HEK293 (cell line): ENCODE data around the gene SLC16A11.

Experiments
- CTCF ChIA-PET: fragments of 350-600 bp; formaldehyde crosslinking; extraction: SDS; loops from one replicate; lab custom pipeline; 2021; ENCODE audit warnings: antibody characterized with exemption; lab: Yijun Ruan, JAX
- POLR2A ChIA-PET: fragments of 300-600 bp; formaldehyde crosslinking; extraction: SDS; loops from one replicate; lab custom pipeline; 2020; ENCODE audit warnings: antibody characterized with exemption, inconsistent platforms; lab: Yijun Ruan, JAX
- H3K27ac ChIP-seq: fragments of 200-500 bp; sonication (Bioruptor generic); 2 replicates; pipeline ENCODE4 v1.5.1; 2014; ENCODE audit warnings: low read depth, low read length, control low read depth, inconsistent platforms; ENCODE audit errors: extremely low read depth
- H3K36me3 ChIP-seq, 2 experiments: fragments of 200-500 bp in 1 of 2; sonication (Bioruptor generic) in 1 of 2; 1 replicate in 1 of 2; 2 replicates in 1 of 2; pipeline ENCODE4 v1.5.1; 2014 to 2017; ENCODE audit warnings: inconsistent platforms in 2 of 2, low read length in 2 of 2; ENCODE audit not compliant: control insufficient read depth in 2 of 2, insufficient read depth in 1 of 2
- H3K4me1 ChIP-seq: fragments of 200-500 bp; sonication (Bioruptor generic); 2 replicates; pipeline ENCODE4 v1.5.1; 2014; ENCODE audit warnings: mild to moderate bottlenecking, low read length, inconsistent platforms; ENCODE audit not compliant: control insufficient read depth, insufficient read depth
- H3K4me3 ChIP-seq: 2 replicates; pipeline ENCODE4 v1.5.1; 2011; ENCODE audit warnings: low read depth, mild to moderate bottlenecking, control low read depth, low read length, moderate library complexity
- H3K9me3 ChIP-seq: fragments of 200-500 bp; sonication (Bioruptor generic); 2 replicates; pipeline ENCODE4 v1.5.1; 2014; ENCODE audit warnings: low read depth, low read length, inconsistent platforms; ENCODE audit not compliant: control insufficient read depth, insufficient read depth
- ELK4 ChIP-seq: IDR thresholded peaks from 2 replicates; pipeline ENCODE4 v1.6.1; 2011; ENCODE audit warnings: mild to moderate bottlenecking, low read depth, low read length, borderline replicate concordance
- GLI2 ChIP-seq: fragments of 450-650 bp; formaldehyde crosslinking; IDR thresholded peaks from 2 replicates; pipeline ENCODE4; 2017; ENCODE audit warnings: missing biosample characterization, missing genetic modification characterization, low read depth, borderline replicate concordance
- GLIS1 ChIP-seq: fragments of 450-650 bp; formaldehyde crosslinking; IDR thresholded peaks from 2 replicates; pipeline ENCODE4 v1.5.1; 2016; ENCODE audit warnings: missing biosample characterization, missing genetic modification characterization
- GLIS2 ChIP-seq: fragments of 450-650 bp; formaldehyde crosslinking; IDR thresholded peaks from 2 replicates; pipeline ENCODE4 v1.5.1; 2016; ENCODE audit warnings: missing biosample characterization, missing genetic modification characterization
- HOXC10 ChIP-seq: sonication (generic); formaldehyde crosslinking; IDR thresholded peaks from 2 replicates; pipeline ENCODE4 v1.8.1; 2023; ENCODE audit warnings: mild to moderate bottlenecking, missing genetic modification reagents
- KLF1 ChIP-seq: fragments of 450-650 bp; formaldehyde crosslinking; IDR thresholded peaks from 2 replicates; pipeline ENCODE4 v1.5.1; 2016; ENCODE audit warnings: missing biosample characterization, missing genetic modification characterization
- MZF1 ChIP-seq: fragments of 450-650 bp; formaldehyde crosslinking; IDR thresholded peaks from 2 replicates; pipeline ENCODE4 v1.5.1; 2017; ENCODE audit warnings: missing biosample characterization, missing genetic modification characterization, borderline replicate concordance
- OVOL3 ChIP-seq: fragments of 450-650 bp; formaldehyde crosslinking; IDR thresholded peaks from 2 replicates; pipeline ENCODE4 v1.5.1; 2016; ENCODE audit warnings: missing biosample characterization, missing genetic modification characterization
- PRDM1 ChIP-seq: fragments of 450-650 bp; formaldehyde crosslinking; IDR thresholded peaks from 2 replicates; pipeline ENCODE4; 2016; ENCODE audit warnings: missing biosample characterization, missing genetic modification characterization
- SALL2 ChIP-seq: fragments of 450-650 bp; formaldehyde crosslinking; IDR thresholded peaks from 2 replicates; pipeline ENCODE4 v1.5.0; 2017; ENCODE audit warnings: missing biosample characterization, mild to moderate bottlenecking, missing genetic modification characterization, borderline replicate concordance
- ZBTB20 ChIP-seq: fragments of 450-650 bp; formaldehyde crosslinking; IDR thresholded peaks from 2 replicates; pipeline ENCODE4 v1.5.1; 2016; ENCODE audit warnings: missing biosample characterization, missing genetic modification characterization
- ZFHX2 ChIP-seq: fragments of 450-650 bp; formaldehyde crosslinking; conservative IDR thresholded peaks from 2 replicates; pipeline ENCODE4 v1.5.1; 2016; ENCODE audit warnings: missing biosample characterization, missing genetic modification characterization
- ZNF16 ChIP-seq: fragments of 450-650 bp; formaldehyde crosslinking; IDR thresholded peaks from 2 replicates; pipeline ENCODE4 v1.5.1; 2016; ENCODE audit warnings: low read depth, missing biosample characterization, missing genetic modification characterization
- ZNF391 ChIP-seq: fragments of 450-650 bp; formaldehyde crosslinking; IDR thresholded peaks from 2 replicates; pipeline ENCODE4 v1.5.1; 2016; ENCODE audit warnings: low read depth, missing biosample characterization, missing genetic modification characterization, borderline replicate concordance
- ZNF398 ChIP-seq: fragments of 450-650 bp; formaldehyde crosslinking; IDR thresholded peaks from 2 replicates; pipeline ENCODE4 v1.5.1; 2017; ENCODE audit warnings: missing biosample characterization, missing genetic modification characterization
- ZNF473 ChIP-seq: fragments of 450-650 bp; formaldehyde crosslinking; IDR thresholded peaks from 2 replicates; pipeline ENCODE4 v1.5.1; 2017; ENCODE audit warnings: missing biosample characterization, missing genetic modification characterization
- ZNF518A ChIP-seq: fragments of 450-650 bp; formaldehyde crosslinking; conservative IDR thresholded peaks from 2 replicates; pipeline ENCODE4 v1.5.1; 2016; ENCODE audit warnings: low read depth, missing biosample characterization, missing genetic modification characterization
- ZNF768 ChIP-seq: fragments of 450-650 bp; formaldehyde crosslinking; IDR thresholded peaks from 2 replicates; pipeline ENCODE4 v1.5.1; 2018; ENCODE audit warnings: missing biosample characterization, mild to moderate bottlenecking, missing genetic modification characterization
- ZNF777 ChIP-seq: fragments of 450-650 bp; formaldehyde crosslinking; IDR thresholded peaks from 2 replicates; pipeline ENCODE4 v1.5.1; 2017; ENCODE audit warnings: missing biosample characterization, missing genetic modification characterization, borderline replicate concordance
- ZNF830 ChIP-seq: fragments of 450-650 bp; IDR thresholded peaks from 2 replicates; pipeline ENCODE4 v1.5.0; 2018; ENCODE audit warnings: missing biosample characterization, missing genetic modification characterization, low read depth, mild to moderate bottlenecking, moderate library complexity
- ZNF837 ChIP-seq: fragments of 450-650 bp; formaldehyde crosslinking; IDR thresholded peaks from 2 replicates; pipeline ENCODE4 v1.5.1; 2016; ENCODE audit warnings: missing biosample characterization, missing genetic modification characterization

Gene SLC16A11

GRCh38 chr17:6998855-6999508 is 44.9 kb downstream of the SLC16A11 start:
- peaks cover 10 to 68% of the 10 kb centered on the region in 2 experiments for H3K36me3 ChIP-seq
- ChIA-PET CTCF (interaction anchor here (0.6 to 8.7 kb wide), 3 partner anchors 137 to 334 kb away, joined by 3 to 169 read pairs (median 3); no protein-coding TSS in a partner anchor), POLR2A (no interaction called here)
- no peak for TF ChIP-seq ZNF777 (tag by site-specific recombination)
- no peak for TF ChIP-seq ZFHX2
- TF ChIP-seq ZNF473 (tag by site-specific recombination): no peak
- no peak for TF ChIP-seq ZNF830 (tag by site-specific recombination)
- no peak for TF ChIP-seq HOXC10 (CRISPR knock-in tag)
- TF ChIP-seq ZNF837 (tag by site-specific recombination): no peak
- TF ChIP-seq ZNF391 (tag by site-specific recombination): no peak
- H3K27ac ChIP-seq: no peak overlapping the region
- H3K4me3 ChIP-seq: no peak overlapping the region
- H3K4me1 ChIP-seq: no peaks in the 10 kb centered on the region
- no peaks in the 10 kb centered on the region for H3K9me3 ChIP-seq

GRCh38 chr17:6997171-6997570 is 46.7 kb downstream of the SLC16A11 start:
- ChIA-PET CTCF (no interaction called here), POLR2A (interaction anchor here (0.7 kb wide), 1 partner anchor 8 kb away, joined by 5 read pairs; no protein-coding TSS in a partner anchor)
- peaks cover 6 to 54% of the 10 kb centered on the region in 2 experiments for H3K36me3 ChIP-seq
- H3K27ac ChIP-seq: no peak overlapping the region
- H3K4me1 ChIP-seq: no peaks in the 10 kb centered on the region
- H3K4me3 ChIP-seq: no peak overlapping the region
- no peaks in the 10 kb centered on the region for H3K9me3 ChIP-seq
- no peak for TF ChIP-seq GLIS1 (tag by site-specific recombination)
- TF ChIP-seq PRDM1 (tag by site-specific recombination): peak; percentile 44; the same call in 1 of the 2 replicates

- H3K27ac ChIP-seq: no peak overlapping the region
- H3K36me3 ChIP-seq: peaks cover 3 to 47% of the 10 kb centered on the region in 2 experiments; a peak in 2 of 3 replicates
- no peaks in the 10 kb centered on the region for H3K9me3 ChIP-seq
- no peak overlapping the region for H3K4me3 ChIP-seq
- no peak for TF ChIP-seq ZNF16 (tag by site-specific recombination)
- TF ChIP-seq GLIS2: no peak
- no peak for TF ChIP-seq OVOL3 (tag by site-specific recombination)
- no peak for TF ChIP-seq ZNF518A
- no peak for TF ChIP-seq PRDM1 (tag by site-specific recombination)
- TF ChIP-seq SALL2 (tag by site-specific recombination): no peak
- TF ChIP-seq ZBTB20 (tag by site-specific recombination): no peak
- TF ChIP-seq KLF1 (tag by site-specific recombination): no peak
- no peak for TF ChIP-seq ZNF768 (tag by site-specific recombination)
- no peak for TF ChIP-seq GLI2 (tag by site-specific recombination)
- no peak for TF ChIP-seq ELK4
- no peak for TF ChIP-seq ZNF398
- no peak for TF ChIP-seq MZF1 (tag by site-specific recombination)
- CTCF ChIA-PET: interaction anchor here (3.0 kb wide), 1 partner anchor 8 kb away, joined by 22 read pairs; no protein-coding TSS in a partner anchor
- no peaks in the 10 kb centered on the region for H3K4me1 ChIP-seq
- POLR2A ChIA-PET: no interaction called here
These were observed 47.5 kb downstream of the SLC16A11 start for GRCh38 chr17:6996256-6997011.
